OCI-LY3 (cell line): ENCODE data around the gene SDK1.

Experiments
- H2AFZ ChIP-seq: fragments of 200-600, 300-600 bp; shearing (Covaris generic); 2 replicates; pipeline ENCODE4 v1.6.0; 2014; ENCODE audit warnings: antibody characterized with exemption, low read depth, low read length
- H3K27ac ChIP-seq: fragments of 200-600, 300-600 bp; sonication (generic); 2 replicates; pipeline ENCODE4 v1.5.1; 2014; ENCODE audit warnings: mild to moderate bottlenecking, low read length, moderate library complexity, mixed read lengths
- H3K27me3 ChIP-seq: fragments of 200-600, 300-600 bp; sonication (generic); 2 replicates; pipeline ENCODE4 v1.6.1; 2014; ENCODE audit warnings: low read depth, low read length, mixed read lengths
- H3K36me3 ChIP-seq: fragments of 200-600, 300-600 bp; sonication (generic); replicated peaks from 2 replicates; pipeline ENCODE3; 2014; ENCODE audit warnings: low read depth, low read length, mixed read lengths
- H3K4me1 ChIP-seq: fragments of 300-600, 200-600 bp; sonication (generic); 2 replicates; pipeline ENCODE4 v1.6.1; 2014; ENCODE audit warnings: low read length, mixed read lengths
- H3K4me2 ChIP-seq: fragments of 200-600, 300-600 bp; sonication (generic); 2 replicates; pipeline ENCODE4 v1.6.1; 2014; ENCODE audit warnings: low read length, mixed read lengths
- H3K4me3 ChIP-seq: fragments of 300-600, 200-600 bp; sonication (generic); 2 replicates; pipeline ENCODE4 v1.5.1; 2014; ENCODE audit warnings: antibody characterized with exemption, mild to moderate bottlenecking, low read length, moderate library complexity
- H3K79me2 ChIP-seq: fragments of 300-600, 200-600 bp; shearing (Covaris generic); 2 replicates; pipeline ENCODE4 v1.6.1; 2014; ENCODE audit warnings: mild to moderate bottlenecking, low read length, mixed read lengths
- H3K9ac ChIP-seq: fragments of 300-600, 200-600 bp; shearing (Covaris generic); 2 replicates; pipeline ENCODE4 v1.6.0; 2014; ENCODE audit warnings: mild to moderate bottlenecking, low read length, moderate library complexity
- H3K9me3 ChIP-seq: fragments of 200-600, 300-600 bp; shearing (Covaris generic); 2 replicates; pipeline ENCODE4 v1.6.1; 2014; ENCODE audit warnings: low read length, mixed read lengths; ENCODE audit not compliant: insufficient read depth
- H4K20me1 ChIP-seq: fragments of 200-600, 300-600 bp; sonication (generic); 2 replicates; pipeline ENCODE4 v1.6.1; 2016; ENCODE audit warnings: low read length, mixed read lengths; ENCODE audit not compliant: insufficient read depth
- EZH2phosphoT487 ChIP-seq: fragments of 200-600 bp; shearing (Covaris generic); IDR thresholded peaks from 2 replicates; pipeline ENCODE4 v1.6.1; 2018; ENCODE audit warnings: antibody characterized with exemption, mixed run types, low read depth
- TF ChIP-seq, protein P1 (sequence below): fragments of 200-600, 300-600 bp; sonication (generic); IDR thresholded peaks from 2 replicates; pipeline ENCODE4 v1.5.1; 2014; ENCODE audit warnings: antibody characterized with exemption, low read length, low read depth

Gene SDK1

DNA sequence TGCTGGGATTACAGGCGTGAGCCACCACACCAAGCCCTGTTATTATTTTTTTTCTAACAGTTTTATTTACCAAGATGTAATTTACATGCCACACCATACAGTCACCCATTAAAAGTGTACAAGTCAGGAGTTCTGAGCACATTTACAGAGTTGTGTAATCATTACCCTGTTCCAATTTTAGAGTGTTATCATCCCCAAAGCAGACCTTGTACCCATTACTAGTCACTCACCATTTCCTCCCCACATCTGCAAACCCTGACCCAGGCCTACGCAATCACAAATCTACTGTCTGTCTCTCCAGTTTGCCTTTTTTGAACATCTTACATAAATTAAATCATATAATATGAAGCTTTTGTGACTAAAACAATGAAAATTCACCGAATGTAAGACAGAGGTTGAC lies 978.2 kb downstream of the SDK1 start:
- Histone ChIP-seq H3K27me3 (no peaks in the 10 kb centered on the region), H3K27ac (no peak overlapping the region), H3K36me3 (no peaks in the 10 kb centered on the region), H2AFZ (no peak overlapping the region), H3K4me2 (no peak overlapping the region), H3K9ac (no peak overlapping the region), H3K4me1 (no peaks in the 10 kb centered on the region), H3K9me3 (no peaks in the 10 kb centered on the region), H3K4me3 (no peak overlapping the region), H3K79me2 (no peaks in the 10 kb centered on the region), H4K20me1 (no peaks in the 10 kb centered on the region)
- TF ChIP-seq, protein P1, sequence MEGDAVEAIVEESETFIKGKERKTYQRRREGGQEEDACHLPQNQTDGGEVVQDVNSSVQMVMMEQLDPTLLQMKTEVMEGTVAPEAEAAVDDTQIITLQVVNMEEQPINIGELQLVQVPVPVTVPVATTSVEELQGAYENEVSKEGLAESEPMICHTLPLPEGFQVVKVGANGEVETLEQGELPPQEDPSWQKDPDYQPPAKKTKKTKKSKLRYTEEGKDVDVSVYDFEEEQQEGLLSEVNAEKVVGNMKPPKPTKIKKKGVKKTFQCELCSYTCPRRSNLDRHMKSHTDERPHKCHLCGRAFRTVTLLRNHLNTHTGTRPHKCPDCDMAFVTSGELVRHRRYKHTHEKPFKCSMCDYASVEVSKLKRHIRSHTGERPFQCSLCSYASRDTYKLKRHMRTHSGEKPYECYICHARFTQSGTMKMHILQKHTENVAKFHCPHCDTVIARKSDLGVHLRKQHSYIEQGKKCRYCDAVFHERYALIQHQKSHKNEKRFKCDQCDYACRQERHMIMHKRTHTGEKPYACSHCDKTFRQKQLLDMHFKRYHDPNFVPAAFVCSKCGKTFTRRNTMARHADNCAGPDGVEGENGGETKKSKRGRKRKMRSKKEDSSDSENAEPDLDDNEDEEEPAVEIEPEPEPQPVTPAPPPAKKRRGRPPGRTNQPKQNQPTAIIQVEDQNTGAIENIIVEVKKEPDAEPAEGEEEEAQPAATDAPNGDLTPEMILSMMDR, result no peak
- TF ChIP-seq EZH2phosphoT487, result no peak

DNA sequence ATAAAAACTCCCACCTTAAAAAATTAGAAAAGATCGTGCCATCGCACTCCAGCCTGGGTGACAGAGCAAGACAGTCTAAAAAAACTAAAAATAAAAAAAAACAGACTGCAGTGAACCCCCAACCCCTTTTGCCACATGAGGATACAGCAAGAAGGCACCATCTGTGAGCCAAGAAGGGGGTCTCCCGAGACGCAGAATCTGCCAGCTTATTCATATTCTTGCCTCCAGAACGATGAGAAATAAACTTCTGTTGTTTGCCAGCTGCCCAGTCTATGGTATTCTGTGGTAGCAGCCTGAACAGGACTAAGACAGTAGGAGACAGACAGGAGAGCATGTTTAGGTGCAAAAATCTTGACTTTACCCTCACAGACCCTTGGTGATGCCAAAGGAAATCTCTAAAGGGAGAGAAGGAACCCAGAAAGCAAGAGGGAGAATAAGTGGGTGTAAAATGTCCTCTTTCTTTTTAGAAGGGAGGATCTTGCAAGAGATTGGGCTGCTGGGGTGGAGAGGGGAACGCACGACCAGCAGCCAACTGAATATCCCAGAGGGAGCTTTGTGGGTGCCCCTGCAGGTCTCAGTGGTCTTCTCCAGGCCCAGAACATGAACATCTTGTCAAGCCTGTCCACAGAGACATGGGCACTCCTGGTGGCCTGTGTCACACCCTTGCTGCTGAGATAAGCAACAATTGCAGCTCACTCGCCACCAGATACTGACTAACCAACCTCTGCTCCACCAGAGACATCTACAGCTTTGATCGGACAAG lies 980.4 kb downstream of the SDK1 start:
- no peak overlapping the region for H3K27ac ChIP-seq
- H3K36me3 ChIP-seq, result no peaks in the 10 kb centered on the region
- H3K9ac ChIP-seq, result no peak overlapping the region
- TF ChIP-seq, protein P1, result no peak
- TF ChIP-seq EZH2phosphoT487, result no peak
- H2AFZ ChIP-seq, result no peak overlapping the region
- no peaks in the 10 kb centered on the region for H4K20me1 ChIP-seq
- H3K79me2 ChIP-seq, result no peaks in the 10 kb centered on the region
- no peaks in the 10 kb centered on the region for H3K27me3 ChIP-seq
- H3K4me3 ChIP-seq, result no peak overlapping the region
- H3K9me3 ChIP-seq, result no peaks in the 10 kb centered on the region
- H3K4me2 ChIP-seq, result no peak overlapping the region
- H3K4me1 ChIP-seq, result no peaks in the 10 kb centered on the region

GRCh38 chr7:4282434-4283223 lies 981.6 kb downstream of the SDK1 start:
- no peak overlapping the region for H3K9ac ChIP-seq
- H3K9me3 ChIP-seq, result no peaks in the 10 kb centered on the region
- H2AFZ ChIP-seq, result no peak overlapping the region
- no peak overlapping the region for H3K27ac ChIP-seq
- TF ChIP-seq EZH2phosphoT487, result no peak
- TF ChIP-seq, protein P1, result no peak
- no peaks in the 10 kb centered on the region for H3K79me2 ChIP-seq
- no peak overlapping the region for H3K4me2 ChIP-seq
- no peaks in the 10 kb centered on the region for H4K20me1 ChIP-seq
- no peaks in the 10 kb centered on the region for H3K27me3 ChIP-seq
- H3K4me1 ChIP-seq, result no peaks in the 10 kb centered on the region
- no peaks in the 10 kb centered on the region for H3K36me3 ChIP-seq
- no peak overlapping the region for H3K4me3 ChIP-seq

DNA sequence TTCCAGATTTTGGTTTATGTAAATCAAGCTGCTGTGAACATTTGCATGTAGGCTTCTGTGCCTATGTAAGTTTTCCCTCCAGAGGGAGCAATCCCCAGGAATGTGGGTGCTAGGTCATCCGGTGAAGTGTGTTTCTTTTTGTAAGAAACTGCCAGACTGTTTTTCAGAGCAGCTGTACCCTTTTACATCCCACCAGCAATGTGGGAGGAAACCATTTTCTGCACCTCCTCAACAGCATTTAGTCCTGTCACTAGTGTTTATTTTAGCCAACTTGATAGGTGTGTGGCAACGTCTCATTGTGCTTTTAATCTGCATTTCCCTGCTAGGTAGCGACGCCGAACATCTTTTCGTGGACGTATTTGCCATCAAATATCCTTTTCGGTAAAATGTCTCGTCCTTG lies 985.3 kb downstream of the SDK1 start:
- no peaks in the 10 kb centered on the region for H3K27me3 ChIP-seq
- H3K4me2 ChIP-seq, result no peak overlapping the region
- no peak overlapping the region for H3K27ac ChIP-seq
- no peaks in the 10 kb centered on the region for H3K4me1 ChIP-seq
- H3K79me2 ChIP-seq, result no peaks in the 10 kb centered on the region
- no peaks in the 10 kb centered on the region for H4K20me1 ChIP-seq
- no peak overlapping the region for H2AFZ ChIP-seq
- H3K9me3 ChIP-seq, result no peaks in the 10 kb centered on the region
- H3K36me3 ChIP-seq, result no peaks in the 10 kb centered on the region
- TF ChIP-seq, protein P1, result no peak
- TF ChIP-seq EZH2phosphoT487, result no peak
- H3K9ac ChIP-seq, result no peak overlapping the region
- no peak overlapping the region for H3K4me3 ChIP-seq
